ENCODE results near the gene WDR88.
"Not testable (repeated sequence)": the region's sequence is repeated elsewhere in the genome, so short reads cannot be mapped to it uniquely, and the experiment has no call there.

Gene WDR88

DNA sequence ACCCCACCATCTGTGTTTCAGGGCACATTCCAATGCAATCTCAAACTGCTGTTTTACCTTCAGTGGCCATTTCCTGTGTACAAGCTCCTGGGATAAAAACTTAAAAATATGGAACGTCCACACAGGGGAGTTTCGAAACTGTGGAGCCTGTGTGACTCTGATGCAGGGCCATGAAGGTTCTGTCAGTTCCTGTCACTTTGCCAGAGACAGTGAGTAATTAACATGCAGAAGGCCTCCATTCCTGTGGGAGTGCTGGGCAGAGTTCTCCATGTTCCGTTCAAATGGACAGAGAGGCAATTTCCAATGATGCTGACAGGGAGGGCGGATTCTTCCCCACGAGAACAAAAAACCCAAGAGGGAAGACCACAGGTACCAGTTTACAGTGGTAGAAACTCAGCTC, 24.4 kb downstream of the WDR88 start:
- DNase-seq (ENCODE audit: low read depth), result no peak
- TF ChIP-seq, protein P1, sequence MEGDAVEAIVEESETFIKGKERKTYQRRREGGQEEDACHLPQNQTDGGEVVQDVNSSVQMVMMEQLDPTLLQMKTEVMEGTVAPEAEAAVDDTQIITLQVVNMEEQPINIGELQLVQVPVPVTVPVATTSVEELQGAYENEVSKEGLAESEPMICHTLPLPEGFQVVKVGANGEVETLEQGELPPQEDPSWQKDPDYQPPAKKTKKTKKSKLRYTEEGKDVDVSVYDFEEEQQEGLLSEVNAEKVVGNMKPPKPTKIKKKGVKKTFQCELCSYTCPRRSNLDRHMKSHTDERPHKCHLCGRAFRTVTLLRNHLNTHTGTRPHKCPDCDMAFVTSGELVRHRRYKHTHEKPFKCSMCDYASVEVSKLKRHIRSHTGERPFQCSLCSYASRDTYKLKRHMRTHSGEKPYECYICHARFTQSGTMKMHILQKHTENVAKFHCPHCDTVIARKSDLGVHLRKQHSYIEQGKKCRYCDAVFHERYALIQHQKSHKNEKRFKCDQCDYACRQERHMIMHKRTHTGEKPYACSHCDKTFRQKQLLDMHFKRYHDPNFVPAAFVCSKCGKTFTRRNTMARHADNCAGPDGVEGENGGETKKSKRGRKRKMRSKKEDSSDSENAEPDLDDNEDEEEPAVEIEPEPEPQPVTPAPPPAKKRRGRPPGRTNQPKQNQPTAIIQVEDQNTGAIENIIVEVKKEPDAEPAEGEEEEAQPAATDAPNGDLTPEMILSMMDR (IDR thresholded peaks at IDR 0.05; ENCODE audit: low read depth, low read length, missing control alignments), result no peak
- H3K4me3 ChIP-seq (ENCODE audit: low read depth, low read length), result no peak overlapping the region

DNA sequence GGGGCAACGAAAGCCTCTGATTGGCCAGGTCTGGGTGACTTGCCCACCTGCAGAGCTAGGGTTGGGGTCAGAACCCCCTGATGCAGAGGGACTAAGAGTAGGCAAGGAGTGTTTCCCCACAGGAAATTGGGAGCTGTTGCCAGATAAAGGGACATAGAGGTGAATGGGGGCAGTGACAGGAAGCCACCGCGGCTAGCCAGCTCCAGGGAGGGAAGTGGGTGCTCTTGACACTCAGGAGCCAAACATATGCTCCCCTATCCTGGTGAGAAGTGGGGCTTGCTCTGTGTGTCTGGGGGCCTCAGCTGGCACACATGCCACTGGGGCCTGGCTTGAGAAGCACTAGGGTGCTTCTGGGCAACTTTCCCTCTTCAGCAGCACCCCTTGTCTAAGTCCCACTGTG, 26.0 kb downstream of the WDR88 start:
- H3K4me3 ChIP-seq (ENCODE audit: low read depth, low read length), result no peak overlapping the region
- DNase-seq (ENCODE audit: low read depth), result no peak
- TF ChIP-seq, protein P1 (IDR thresholded peaks at IDR 0.05; ENCODE audit: low read depth, low read length, missing control alignments), result no peak

DNA sequence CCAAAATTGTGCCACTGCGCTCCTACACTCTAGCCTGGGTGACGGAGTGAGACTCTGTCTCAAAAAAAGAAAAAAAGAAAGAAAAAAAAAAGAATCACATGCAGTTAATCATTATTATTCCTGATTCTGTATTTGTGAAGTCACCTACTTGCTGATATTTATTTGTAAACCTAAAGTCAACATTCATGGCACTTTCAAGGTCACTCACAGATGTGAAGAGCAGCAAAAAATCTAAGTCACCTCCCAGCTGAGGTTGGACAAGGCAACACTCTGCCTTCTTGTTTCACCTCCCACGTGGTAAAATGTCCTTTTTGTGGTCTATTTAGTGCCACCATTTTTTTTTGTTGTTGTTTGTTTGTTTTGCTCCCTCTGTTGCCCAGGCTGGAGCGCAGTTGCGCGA, 26.5 kb downstream of the WDR88 start:
- DNase-seq (ENCODE audit: low read depth), result no peak
- TF ChIP-seq, protein P1 (IDR thresholded peaks at IDR 0.05; ENCODE audit: low read depth, low read length, missing control alignments), result no peak
- H3K4me3 ChIP-seq (ENCODE audit: low read depth, low read length), result no peak overlapping the region

DNA sequence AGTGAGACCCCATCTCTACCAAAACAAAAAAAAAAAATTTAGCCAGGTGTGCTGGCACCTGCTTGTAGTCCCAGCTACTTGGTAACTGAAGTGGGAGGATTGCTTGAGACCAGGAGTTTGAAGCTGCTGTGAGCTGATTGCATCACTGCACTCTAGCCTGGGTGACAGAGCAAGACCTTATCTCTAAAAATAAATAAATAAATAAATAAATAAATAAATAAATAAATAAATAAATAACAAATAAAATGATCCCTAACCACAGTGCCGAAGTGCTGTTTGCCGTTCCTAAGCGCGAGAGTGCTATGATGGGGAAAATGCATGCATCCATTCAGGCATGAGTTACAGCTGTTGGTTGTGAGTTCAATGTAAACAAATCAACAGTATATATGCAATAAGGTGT, 27.2 kb downstream of the WDR88 start:
- TF ChIP-seq, protein P1 (IDR thresholded peaks at IDR 0.05; ENCODE audit: low read depth, low read length, missing control alignments), result no peak
- no peak for DNase-seq (ENCODE audit: low read depth)
- no peak overlapping the region for H3K4me3 ChIP-seq (ENCODE audit: low read depth, low read length)

DNA sequence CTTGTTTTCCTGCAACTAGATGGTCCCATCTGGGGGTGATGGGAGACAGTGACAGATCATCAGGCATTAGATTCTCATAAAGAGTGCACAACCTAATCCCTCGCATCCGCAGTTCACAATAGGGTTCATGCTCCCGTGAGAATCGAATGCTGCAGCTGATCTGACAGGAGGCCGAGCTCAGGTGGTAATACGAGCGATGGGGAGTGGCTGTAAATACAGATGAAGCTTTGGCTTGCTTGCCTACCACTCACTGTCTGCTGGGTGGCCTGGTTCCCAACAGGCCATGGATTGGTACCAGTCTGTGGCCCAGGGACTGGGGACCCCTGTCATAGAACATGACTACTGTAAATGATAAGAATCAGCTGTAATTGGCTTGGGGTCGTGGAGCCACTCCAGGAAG, 28.0 kb downstream of the WDR88 start:
- no peak overlapping the region for H3K4me3 ChIP-seq (ENCODE audit: low read depth, low read length)
- TF ChIP-seq, protein P1 (IDR thresholded peaks at IDR 0.05; ENCODE audit: low read depth, low read length, missing control alignments), result no peak
- DNase-seq (ENCODE audit: low read depth), result no peak

DNA sequence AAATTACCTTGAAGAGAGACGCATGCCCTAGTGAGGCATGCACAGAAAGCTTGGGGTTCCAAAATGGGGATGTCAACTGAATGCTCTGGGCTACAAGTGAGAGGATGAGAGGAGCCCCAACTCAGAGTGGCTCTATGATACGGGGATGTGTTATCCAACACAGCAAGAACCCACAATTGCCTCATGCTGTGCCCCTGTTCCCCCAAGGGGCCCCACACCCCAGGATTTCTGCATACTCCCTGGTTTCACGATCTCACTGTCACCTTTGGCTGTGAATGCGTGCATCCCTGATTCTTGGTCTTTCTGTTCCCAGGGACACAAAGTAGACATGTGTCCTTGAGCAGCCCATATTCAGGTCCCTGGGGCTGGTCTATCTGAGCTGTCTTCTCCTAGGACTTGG, 29.3 kb downstream of the WDR88 start:
- TF ChIP-seq, protein P1 (IDR thresholded peaks at IDR 0.05; ENCODE audit: low read depth, low read length, missing control alignments), result no peak
- H3K4me3 ChIP-seq (ENCODE audit: low read depth, low read length), result no peak overlapping the region
- no peak for DNase-seq (ENCODE audit: low read depth)

DNA sequence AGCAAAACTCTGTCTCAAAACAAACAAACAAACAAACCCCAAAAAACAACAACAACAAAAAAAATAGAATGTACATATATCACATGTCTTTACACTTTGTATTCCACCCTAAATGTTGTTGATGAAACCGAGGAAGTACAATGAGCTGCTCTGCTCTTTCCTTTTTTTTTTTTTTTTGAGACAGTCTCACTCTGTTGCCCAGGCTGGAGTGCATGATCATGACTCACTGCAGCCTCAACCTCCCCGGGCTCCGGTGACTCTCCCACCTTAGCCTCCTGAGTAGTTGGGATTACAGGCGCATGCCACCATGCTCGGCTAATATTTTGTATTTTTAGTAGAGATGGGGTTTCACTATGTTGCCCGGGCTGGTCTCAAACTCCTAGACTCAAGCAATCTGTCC, 31.6 kb downstream of the WDR88 start:
- H3K4me3 ChIP-seq (ENCODE audit: low read depth, low read length), result no peak overlapping the region
- TF ChIP-seq, protein P1 (IDR thresholded peaks at IDR 0.05; ENCODE audit: low read depth, low read length, missing control alignments), result no peak
- no peak for DNase-seq (ENCODE audit: low read depth)

DNA sequence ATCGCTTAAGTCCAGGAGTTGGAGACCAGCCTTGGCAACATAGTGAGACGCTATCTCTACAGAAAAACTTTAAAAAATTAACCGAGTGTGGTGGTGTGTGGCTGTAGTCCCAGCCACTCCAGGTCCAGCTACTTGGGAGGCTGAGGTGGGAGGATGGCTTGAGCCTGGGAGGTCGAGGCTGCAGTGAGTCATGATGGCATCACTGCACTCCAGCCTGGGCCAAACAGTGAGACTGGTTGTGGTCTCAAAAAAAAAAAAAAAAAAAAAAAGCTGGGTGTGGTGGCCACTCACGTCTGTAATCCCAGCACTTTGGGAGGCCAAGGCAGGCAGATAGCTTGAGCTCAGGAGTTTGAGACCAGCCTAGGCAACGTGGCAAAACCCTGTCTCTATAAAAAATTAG, 34.1 kb downstream of the WDR88 start:
- H3K4me3 ChIP-seq (ENCODE audit: low read depth, low read length); DNase-seq (ENCODE audit: low read depth): not testable (repeated sequence)

Data from GM12864 (cell line).